BE2C (cell line): ENCODE data around the gene IFNL3.

ENCODE experiments used
- DNase-seq: peaks from one replicate; pipeline ENCODE4 v3.0.0-alpha.2; 2020
- H3K27me3 ChIP-seq: fragments of 250-450 bp; sonication (Bioruptor Pico); 2 replicates; pipeline ENCODE4 v1.5.1; 2020; ENCODE audit warnings: mild to moderate bottlenecking
- H3K36me3 ChIP-seq: fragments of 250-450 bp; sonication (Bioruptor Pico); 2 replicates; pipeline ENCODE4 v1.5.1; 2020; ENCODE audit warnings: mild to moderate bottlenecking
- H3K4me1 ChIP-seq: fragments of 250-450 bp; sonication (Bioruptor Pico); 2 replicates; pipeline ENCODE4 v1.5.1; 2020
- H3K4me3 ChIP-seq: 2 replicates; pipeline ENCODE4 v1.5.1; 2011; ENCODE audit warnings: low read depth, low read length
- H3K9me3 ChIP-seq: fragments of 250-450 bp; sonication (Bioruptor Pico); 2 replicates; pipeline ENCODE4 v1.5.1; 2020
- TF ChIP-seq, protein P1 (sequence below): IDR thresholded peaks from 2 replicates; pipeline ENCODE4 v1.5.1; 2012; ENCODE audit warnings: mild to moderate bottlenecking, low read depth, low read length

Gene IFNL3

DNA sequence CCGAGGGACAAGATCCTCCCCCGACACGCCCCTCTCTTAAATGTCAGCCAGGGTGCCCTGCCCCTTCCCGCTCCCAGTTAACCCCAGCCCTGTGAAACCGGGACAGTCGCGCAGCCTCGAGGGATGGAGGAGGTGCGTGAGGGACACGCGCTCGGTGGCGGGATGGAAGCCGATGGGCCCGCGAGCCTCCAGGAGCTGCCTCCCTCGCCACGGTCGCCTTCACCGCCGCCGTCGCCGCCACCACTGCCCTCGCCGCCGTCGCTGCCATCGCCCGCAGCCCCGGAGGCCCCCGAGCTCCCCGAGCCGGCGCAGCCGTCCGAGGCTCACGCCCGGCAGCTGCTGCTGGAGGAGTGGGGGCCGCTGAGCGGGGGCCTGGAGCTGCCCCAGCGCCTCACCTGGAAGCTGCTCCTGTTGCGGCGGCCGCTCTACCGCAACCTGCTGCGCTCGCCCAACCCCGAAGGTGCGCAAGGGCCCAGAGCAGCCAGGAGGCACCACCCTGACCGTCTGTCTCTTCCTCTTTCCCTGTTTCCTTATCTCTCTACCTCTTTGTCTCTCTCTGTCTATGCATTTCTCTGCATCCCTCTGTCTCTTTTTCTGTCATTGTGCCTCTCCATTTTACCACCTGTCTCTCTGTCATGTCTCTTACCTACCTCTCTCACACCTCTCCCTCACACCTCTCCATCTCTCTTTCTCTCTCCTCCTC, 47.8 kb downstream of the IFNL3 start, which contains the start of gene NCCRP1:
TSS of gene NCCRP1 (plus strand) at position 105 of the 703 bp plus-strand sequence. CDS start at position 124, 19 bp downstream.
- Histone ChIP-seq H3K4me3 (no peak within 1 kb of the TSS), H3K27me3 (peaks cover 29% of the 10 kb centered on the region), H3K36me3 (no peaks in the 10 kb centered on the region), H3K9me3 (no peaks in the 10 kb centered on the region), H3K4me1 (peaks cover 4% of the 10 kb centered on the region)
- DNase-seq = no peak
- TF ChIP-seq, protein P1, sequence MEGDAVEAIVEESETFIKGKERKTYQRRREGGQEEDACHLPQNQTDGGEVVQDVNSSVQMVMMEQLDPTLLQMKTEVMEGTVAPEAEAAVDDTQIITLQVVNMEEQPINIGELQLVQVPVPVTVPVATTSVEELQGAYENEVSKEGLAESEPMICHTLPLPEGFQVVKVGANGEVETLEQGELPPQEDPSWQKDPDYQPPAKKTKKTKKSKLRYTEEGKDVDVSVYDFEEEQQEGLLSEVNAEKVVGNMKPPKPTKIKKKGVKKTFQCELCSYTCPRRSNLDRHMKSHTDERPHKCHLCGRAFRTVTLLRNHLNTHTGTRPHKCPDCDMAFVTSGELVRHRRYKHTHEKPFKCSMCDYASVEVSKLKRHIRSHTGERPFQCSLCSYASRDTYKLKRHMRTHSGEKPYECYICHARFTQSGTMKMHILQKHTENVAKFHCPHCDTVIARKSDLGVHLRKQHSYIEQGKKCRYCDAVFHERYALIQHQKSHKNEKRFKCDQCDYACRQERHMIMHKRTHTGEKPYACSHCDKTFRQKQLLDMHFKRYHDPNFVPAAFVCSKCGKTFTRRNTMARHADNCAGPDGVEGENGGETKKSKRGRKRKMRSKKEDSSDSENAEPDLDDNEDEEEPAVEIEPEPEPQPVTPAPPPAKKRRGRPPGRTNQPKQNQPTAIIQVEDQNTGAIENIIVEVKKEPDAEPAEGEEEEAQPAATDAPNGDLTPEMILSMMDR = no peak

DNA sequence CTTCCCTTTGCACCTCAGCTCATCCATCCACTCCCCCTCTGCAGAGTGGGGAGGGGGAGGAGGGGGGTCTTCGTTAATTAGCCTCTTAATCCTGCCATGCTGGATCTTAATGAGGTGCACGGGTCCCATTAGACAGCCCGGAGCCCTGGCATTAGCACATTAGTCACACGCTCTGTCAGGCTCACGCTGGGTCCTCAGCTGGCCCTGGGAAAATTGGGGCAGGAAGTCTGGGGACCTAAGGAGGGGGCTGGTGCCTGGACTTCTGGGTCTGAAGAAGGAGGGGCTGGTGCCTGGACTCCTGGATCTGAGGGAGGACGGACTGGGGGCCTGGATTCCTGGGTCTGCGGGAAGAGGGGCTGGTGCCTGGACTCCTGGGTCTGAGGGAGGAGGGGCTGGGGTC, 48.5 kb downstream of the IFNL3 start:
- no peaks in the 10 kb centered on the region for H3K36me3 ChIP-seq
- TF ChIP-seq, protein P1 = no peak
- peaks cover 4% of the 10 kb centered on the region for H3K4me1 ChIP-seq
- no peak overlapping the region for H3K4me3 ChIP-seq
- H3K9me3 ChIP-seq = no peaks in the 10 kb centered on the region
- H3K27me3 ChIP-seq = peaks cover 29% of the 10 kb centered on the region
- DNase-seq = no peak

DNA sequence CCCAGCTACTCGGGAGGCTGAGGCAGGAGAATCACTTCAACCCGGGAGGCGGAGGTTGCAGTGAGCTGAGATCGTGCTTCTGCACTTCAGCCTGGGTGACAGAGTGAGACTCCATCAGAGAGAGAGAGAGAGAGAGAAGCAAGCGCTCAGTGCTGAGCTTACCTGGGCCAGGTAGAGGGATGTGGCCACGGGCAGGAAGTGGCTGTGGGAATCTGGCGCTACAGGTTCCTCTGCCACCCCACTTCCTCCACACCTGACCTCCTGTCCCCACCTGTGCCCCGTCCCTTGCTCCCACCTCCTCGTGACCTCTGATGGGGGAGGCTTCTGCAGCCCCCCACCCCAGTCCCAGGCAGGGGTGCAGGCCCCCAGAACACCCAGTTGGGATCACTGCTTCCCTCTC, 49.1 kb downstream of the IFNL3 start:
- H3K4me3 ChIP-seq = no peak overlapping the region
- no peaks in the 10 kb centered on the region for H3K36me3 ChIP-seq
- no peak for DNase-seq
- H3K9me3 ChIP-seq = no peaks in the 10 kb centered on the region
- H3K4me1 ChIP-seq = peaks cover 6% of the 10 kb centered on the region
- H3K27me3 ChIP-seq = peaks cover 29% of the 10 kb centered on the region
- TF ChIP-seq, protein P1 = no peak

DNA sequence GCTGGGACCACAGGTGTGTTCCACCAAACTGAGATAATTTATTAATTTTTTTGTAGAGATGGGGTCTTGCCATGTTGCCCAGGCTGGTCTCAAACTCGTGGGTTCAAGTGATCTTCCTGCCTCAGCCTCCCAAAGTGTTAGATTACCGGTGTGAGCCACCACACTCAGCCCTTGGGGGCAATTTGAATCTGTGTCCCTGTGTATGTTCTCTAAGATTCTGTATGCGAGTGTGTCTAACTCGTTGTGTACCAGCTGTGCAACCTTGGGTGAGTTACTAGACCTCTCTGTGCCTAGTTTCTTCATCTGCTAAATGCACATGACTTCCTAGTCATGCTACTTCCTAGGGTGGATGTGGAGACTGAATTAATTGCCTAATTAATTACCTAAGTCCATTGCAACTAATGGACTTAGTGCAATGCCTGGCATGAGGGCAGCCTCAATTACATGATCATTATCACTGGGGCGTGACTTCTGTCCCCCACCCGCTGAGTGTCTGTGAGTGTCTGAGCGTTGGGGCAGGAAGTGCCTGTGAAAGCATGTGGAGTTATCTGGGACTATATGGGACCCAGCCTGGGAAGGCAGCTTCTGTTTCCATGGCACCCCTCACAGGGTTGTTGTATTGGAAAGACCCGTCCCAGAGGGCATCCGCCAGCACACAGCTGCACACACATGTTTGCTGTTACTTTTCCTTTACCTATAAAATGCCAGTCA, 49.8 kb downstream of the IFNL3 start:
- Histone ChIP-seq H3K4me3 (no peak overlapping the region), H3K36me3 (no peaks in the 10 kb centered on the region), H3K4me1 (peaks cover 8% of the 10 kb centered on the region), H3K27me3 (peaks cover 29% of the 10 kb centered on the region), H3K9me3 (no peaks in the 10 kb centered on the region)
- TF ChIP-seq, protein P1 = no peak
- DNase-seq = no peak

DNA sequence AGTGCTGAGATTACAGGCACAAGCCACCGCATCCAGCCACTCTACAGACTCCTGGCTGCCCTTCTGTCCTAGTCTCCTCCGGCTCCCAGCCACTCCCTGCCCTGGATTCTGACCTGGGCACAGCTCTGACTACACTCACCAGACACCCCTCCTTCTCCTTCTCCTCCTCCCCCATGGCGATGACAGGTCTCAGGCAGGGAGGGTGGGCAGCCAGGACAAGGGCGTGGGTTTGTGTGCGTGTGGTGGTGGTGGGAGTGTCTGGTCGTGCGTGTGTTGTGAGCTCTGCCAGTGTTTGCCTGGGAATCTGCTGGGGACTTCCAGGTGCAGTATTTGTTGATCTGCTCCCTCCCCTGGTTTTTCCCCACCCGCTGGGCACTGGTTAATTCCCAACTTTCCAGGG, 51.0 kb downstream of the IFNL3 start:
- H3K27me3 ChIP-seq = peaks cover 29% of the 10 kb centered on the region
- no peak for DNase-seq

More for the DNA sequence above, 51.0 kb downstream of the IFNL3 start:
- H3K9me3 ChIP-seq = no peaks in the 10 kb centered on the region
- TF ChIP-seq, protein P1 = no peak
- H3K36me3 ChIP-seq = no peaks in the 10 kb centered on the region
- H3K4me3 ChIP-seq = no peak overlapping the region
- peaks cover 8% of the 10 kb centered on the region for H3K4me1 ChIP-seq
